Inflammatory macrophage treated with lipopolysaccharide for 1 hour (primary cell): ENCODE measurements around the gene HCRTR1.
A peak's percentile ranks its signal among the peaks of the same experiment; 100 is the strongest.

Source experiments
- DNase-seq, 2 donors: peaks; one replicate each; pipeline ENCODE4 v3.0.0-alpha.2; 2020 to 2022

The HCRTR1 gene

DNA sequence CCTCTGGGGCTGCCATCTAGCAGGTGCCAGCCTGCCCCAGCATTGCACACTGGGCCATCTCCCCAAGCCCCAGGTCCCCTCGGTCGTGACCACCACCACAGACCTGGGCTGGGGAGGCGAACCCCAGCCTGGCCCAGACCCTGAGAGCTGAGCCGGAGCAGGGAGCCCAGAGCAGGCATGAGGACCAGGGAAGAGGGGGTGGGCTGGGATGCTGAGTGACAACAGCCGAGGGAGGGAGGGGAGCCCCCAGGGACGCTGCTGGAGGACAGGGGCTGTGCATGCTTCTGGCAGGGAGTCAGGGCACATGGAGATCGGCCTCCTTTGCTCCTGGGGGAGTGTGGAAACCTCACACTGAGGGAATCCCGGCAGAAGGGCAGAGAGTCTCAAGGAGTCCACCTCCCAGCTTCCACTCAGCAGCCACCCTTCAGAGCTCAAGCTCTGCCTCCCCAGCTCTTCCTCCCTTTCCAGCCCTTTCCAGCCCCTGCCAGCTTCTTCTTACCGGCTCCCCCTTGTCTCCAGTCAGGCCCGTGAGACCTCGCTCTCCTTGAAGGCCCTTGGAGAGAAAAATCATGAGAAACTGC is 50.9 kb downstream of the HCRTR1 start:
- DNase-seq: no peak

DNA sequence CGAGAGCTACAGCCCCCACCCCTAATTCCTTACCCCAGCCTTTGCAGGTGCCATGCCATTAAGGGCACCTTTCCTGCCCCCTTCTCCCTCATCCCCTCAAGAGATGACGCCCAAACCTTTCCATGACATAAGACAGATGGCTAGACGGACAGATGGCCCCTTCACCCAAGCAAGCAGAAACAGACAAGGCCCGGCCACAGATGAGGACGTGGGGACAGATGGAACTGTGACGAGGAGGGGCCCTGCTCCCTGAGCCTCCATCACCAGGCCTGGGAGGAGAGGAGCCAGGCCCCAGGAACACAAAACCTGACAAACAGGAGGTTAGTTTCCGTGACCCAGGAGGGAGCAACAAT is 51.9 kb downstream of the HCRTR1 start:
- no peak for DNase-seq

- peak; percentile 16 to 31 for DNase-seq
Observed at GRCh38 chr1:31669786-31670592, 52.5 kb downstream of the HCRTR1 start.

- DNase-seq: no peak
Observed at GRCh38 chr1:31670593-31670964, 53.1 kb downstream of the HCRTR1 start.

GRCh38 chr1:31671147-31671546 is 53.7 kb downstream of the HCRTR1 start:
- DNase-seq: no peak

DNA sequence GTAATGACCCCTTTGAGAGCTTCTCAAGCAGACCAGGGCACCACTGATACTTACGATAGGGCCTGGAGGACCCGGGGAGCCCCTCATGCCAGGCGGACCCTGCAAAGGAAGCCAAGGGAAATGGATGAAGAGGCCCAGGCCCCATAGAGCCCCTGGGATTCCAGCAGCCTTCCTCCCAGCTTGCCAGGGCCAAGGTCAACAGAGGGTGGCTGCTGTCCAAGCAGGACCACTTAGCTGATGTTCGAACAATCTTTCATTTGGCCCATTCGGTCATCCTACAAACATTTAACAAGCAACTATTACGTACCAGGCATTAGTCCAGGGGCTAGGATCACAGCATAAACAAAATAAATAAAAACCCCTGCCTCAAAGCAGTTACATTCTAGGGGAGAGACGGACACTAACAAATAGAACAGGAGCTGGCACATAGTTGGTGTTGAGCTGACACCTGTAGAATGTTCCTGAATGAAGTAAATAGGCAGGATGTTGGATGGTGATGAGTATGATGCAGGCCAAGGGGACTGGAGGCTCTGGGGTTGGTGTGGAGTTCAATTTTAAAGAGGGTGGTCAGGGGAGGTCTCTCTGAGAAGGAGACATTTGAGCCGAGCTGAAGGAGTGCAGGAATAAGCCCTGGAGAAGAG is 54.2 kb downstream of the HCRTR1 start:
- no peak for DNase-seq

GRCh38 chr1:31672986-31673385 is 55.5 kb downstream of the HCRTR1 start:
- no peak for DNase-seq

DNA sequence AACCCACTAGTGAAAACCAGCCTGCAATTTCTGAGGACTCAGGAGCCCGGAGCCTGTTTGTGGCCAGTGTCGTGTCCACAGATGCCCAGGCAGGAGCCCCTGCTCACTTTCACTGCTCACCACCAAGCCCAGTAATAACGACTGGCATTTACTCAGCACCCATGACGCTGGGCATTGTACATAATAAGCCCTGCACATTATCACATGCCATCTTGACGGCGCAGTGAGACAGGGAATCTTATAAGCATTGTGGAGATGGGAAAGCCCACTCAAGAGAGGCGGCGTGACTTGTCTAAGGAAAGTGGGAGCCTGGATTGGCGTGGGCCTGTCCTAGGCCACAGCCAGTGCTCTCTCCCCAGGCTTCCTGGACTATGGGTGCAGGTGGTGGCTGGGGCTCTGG is 55.9 kb downstream of the HCRTR1 start:
- DNase-seq: no peak

- no peak for DNase-seq
Observed at GRCh38 chr1:31674626-31675025, 57.1 kb downstream of the HCRTR1 start.

GRCh38 chr1:31675161-31675560 is 57.7 kb downstream of the HCRTR1 start:
- DNase-seq: no peak

- DNase-seq: no peak
Observed at GRCh38 chr1:31675756-31676155, 58.3 kb downstream of the HCRTR1 start.
